ENCODE data around the gene LGR6.
A peak's percentile ranks its signal among the peaks of the same experiment; 100 is the strongest.
"Not testable (repeated sequence)": the region's sequence is repeated elsewhere in the genome, so short reads cannot be mapped to it uniquely, and the experiment has no call there.

Gene LGR6

GRCh38 chr1:202176949-202177927 is 16.4 kb upstream of the LGR6 start:
- DNase-seq = no peak

- no peak for DNase-seq
Measured at GRCh38 chr1:202179828-202180750, 13.5 kb upstream of the LGR6 start.

DNA sequence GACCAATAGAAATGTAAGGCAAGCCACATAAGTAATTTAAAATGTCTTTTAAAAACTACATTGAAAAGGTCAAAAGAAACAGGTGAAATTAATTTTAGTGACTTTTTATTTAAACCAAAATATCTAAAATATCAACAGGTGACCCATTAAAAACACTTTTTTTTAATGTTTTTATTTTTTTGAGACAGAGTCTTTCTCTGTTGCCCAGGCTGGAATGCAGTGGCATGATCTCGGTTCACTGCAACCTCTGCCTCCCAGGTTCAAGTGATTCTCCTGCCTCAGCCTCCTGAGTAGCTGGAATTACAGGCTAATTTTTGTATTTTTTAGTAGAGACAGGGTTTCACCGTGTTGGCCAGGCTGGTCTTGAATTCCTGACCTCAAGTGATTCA is 12.9 kb upstream of the LGR6 start:
- not testable (repeated sequence) for DNase-seq

DNA sequence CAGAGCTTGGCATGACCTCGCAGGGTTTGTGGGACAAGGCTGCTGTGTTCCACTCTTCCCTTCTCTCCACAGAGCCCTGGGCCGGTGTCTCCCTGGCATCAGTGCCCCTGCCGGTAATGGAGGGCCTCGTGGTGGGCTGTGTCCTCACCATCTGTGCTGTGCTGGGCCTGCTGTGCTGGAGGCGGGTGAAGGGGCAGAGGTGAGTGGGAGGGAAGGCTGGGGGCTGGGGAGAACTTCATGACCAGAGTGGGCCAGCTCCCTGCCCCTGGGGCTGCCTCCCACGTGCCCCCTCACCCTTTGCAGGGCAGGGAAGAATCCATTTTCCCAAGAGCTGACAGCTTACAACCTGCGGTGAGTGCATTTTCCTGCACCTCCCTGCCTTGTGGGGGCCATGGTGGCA is 12.0 kb upstream of the LGR6 start:
- DNase-seq = no peak

DNA sequence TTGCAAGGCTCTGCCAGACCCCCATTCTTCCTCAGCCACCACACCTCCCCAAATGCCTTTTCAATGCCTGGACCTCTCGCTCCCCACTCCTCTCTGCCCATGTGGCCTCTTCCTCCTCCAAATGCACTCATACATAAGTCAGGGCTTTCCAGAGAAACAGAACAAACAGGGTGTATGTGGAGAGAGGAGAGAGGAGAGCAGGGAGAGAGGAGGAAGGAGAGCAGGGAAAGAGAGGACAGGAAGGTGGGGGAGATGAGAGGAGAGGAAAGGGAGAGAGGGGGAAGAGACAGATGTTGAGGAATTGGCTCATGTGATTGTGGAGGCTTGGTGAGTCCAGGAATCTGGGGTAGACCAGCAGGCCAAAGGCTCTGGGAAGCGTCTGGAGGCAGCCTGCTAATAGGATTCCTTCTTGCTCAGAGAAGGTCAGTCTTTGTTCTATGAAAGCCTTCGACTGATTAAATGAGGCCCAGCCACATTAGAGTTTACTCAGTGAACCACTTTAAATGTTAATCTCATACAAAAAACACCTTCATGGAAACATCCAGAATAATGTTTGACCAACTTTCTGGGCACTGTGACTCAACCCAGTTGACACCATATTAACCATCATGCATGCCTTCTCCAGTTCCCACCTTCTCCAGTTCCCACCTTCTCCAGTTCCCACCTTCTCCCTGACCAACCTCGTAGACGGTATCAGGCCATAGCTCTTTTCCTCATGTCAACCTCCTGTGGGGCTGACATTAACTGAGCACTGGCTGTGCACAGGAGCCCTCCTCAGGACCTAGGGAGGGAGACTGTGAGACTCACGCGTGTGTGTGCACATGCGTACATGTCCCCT is 11.3 kb upstream of the LGR6 start:
- no peak for DNase-seq

GRCh38 chr1:202184750-202185460 is 8.7 kb upstream of the LGR6 start:
- DNase-seq = peak in 53 of 56 donors; percentile 5 to 85 (median 46)

DNA sequence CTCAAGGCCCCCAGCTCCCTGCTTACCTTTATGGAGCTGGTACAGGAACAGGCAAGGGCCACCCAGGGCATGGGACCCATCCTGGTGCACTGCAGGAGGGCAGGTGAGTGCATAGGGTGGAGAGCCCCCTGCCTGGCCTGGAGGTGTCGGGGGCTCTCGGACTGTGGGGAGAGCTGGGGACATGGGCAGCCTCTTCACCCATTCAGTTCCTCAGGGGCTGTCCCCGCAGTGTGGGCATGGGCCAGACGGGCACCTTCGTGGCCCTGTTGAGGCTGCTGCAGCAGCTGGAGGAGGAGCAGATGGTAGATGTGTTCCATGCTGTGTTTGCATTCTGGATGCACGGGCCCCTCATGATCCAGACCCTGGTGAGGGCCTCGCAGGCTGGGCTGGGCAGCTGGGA is 7.3 kb upstream of the LGR6 start:
- no peak for DNase-seq

GRCh38 chr1:202187041-202187671 is 6.4 kb upstream of the LGR6 start:
- no peak for DNase-seq

DNA sequence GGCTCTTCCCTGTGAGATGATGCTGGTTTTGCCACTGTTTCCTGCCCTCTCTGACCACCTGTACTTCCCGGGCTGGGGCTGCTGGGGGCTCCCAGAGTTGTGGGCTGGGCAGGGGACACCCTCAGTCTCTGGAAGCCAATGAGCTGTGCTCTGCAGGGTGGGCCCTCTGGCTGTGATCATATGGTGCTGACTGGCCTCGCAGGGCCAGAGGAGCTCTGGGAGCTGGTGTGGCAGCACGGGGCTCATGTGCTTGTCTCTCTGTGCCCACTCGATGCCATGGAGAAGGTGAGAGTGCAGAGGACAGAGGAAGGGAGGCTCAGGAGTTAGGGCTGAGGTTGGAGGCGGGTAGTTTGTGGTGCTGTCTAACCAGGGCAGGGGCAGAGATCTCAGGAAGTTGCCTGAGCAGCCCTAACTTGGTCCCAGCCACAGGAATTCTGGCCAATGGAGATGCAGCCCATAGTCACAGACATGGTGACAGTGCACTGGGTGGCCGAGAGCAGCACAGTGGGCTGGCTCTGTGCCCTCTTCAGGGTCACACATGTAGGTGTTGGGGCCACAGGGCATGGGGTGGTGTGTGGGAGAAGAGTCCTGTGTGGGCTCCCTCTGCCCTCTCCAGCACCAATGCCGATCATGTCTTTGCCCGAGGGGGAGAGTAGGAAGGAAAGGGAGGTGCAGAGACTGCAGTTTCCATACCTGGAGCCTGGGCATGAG is 5.7 kb upstream of the LGR6 start:
- DNase-seq = no peak

GRCh38 chr1:202189001-202189790 is 4.4 kb upstream of the LGR6 start:
- peak in 45 of 56 donors; percentile 4 to 87 (median 34) for DNase-seq

- DNase-seq = no peak
Measured at GRCh38 chr1:202189918-202190715, 3.5 kb upstream of the LGR6 start.

DNA sequence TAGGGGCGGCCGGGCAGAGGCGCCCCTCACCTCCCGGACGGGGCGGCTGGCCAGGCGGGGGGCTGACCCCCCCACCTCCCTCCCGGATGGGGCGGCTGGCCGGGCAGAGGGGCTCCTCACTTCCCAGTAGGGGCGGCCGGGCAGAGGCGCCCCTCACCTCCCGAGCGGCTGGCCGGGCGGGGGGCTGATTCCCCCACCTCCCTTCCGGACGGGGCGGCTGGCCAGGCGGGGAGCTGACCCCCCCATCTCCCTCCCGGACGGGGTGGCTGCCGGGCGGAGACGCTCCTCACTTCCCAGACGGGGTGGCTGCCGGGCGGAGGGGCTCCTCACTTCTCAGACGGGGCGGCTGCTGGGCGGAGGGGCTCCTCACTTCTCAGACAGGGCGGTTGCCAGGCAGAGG is 2.2 kb upstream of the LGR6 start:
- DNase-seq = not testable (repeated sequence)

- peak in 25 of 56 donors; percentile 4 to 45 (median 18) for DNase-seq
Measured at GRCh38 chr1:202192770-202193613, 607 bp upstream of the LGR6 start.

GRCh38 chr1:202194328-202194648 is 689 bp downstream of the LGR6 start:
- no peak for DNase-seq

GRCh38 chr1:202197653-202198365 is 4.2 kb downstream of the LGR6 start:
- no peak for DNase-seq

DNA sequence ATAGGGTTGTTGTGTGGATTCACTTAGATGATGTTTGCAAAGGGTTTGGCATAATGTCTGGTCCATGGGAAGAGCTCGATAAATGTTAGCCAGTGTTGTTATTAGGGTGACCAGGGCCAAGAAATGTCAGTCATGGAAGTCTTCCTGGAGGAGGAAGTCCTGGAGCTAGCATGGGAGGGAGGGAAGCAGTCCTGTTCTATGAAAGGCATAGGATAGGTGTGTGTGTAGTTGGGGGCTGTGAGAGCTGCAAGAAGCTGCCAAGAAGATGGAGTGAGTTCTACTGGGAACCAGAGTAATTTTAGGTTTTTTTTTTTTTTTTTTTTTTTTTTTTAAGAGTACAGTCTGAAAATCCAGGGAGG is 4.7 kb downstream of the LGR6 start:
- no peak for DNase-seq
